Nephron progenitor cell (in vitro differentiated cells): ENCODE results near the gene PCBP3.

Source experiments
- DNase-seq: peaks from one replicate; pipeline ENCODE4 v3.0.0; 2021
- H3K27ac Mint-ChIP-seq: 2 replicates; pipeline ENCODE4 v1.8.0; 2021; ENCODE audit warnings: mild to moderate bottlenecking, moderate library complexity, mixed read lengths
- H3K27me3 Mint-ChIP-seq: 2 replicates; pipeline ENCODE4 v1.8.0; 2021; ENCODE audit warnings: mild to moderate bottlenecking, low read depth, mixed read lengths; ENCODE audit not compliant: poor library complexity
- H3K36me3 Mint-ChIP-seq: 2 replicates; pipeline ENCODE4 v1.8.0; 2021; ENCODE audit warnings: low read depth, mixed read lengths
- H3K4me1 Mint-ChIP-seq: 2 replicates; pipeline ENCODE4 v1.8.0; 2021; ENCODE audit warnings: mixed read lengths
- H3K4me3 Mint-ChIP-seq: 2 replicates; pipeline ENCODE4 v1.8.0; 2021; ENCODE audit warnings: mild to moderate bottlenecking, moderate library complexity, mixed read lengths
- H3K9me3 Mint-ChIP-seq: 2 replicates; pipeline ENCODE4 v1.8.0; 2021; ENCODE audit warnings: mild to moderate bottlenecking, moderate library complexity, mixed read lengths
- TF ChIP-seq, protein P1 (sequence below): fragments of 200-600 bp; sonication (generic); IDR thresholded peaks from 2 replicates; pipeline ENCODE4 v1.5.0; 2021; ENCODE audit warnings: antibody characterized with exemption

Gene PCBP3

DNA sequence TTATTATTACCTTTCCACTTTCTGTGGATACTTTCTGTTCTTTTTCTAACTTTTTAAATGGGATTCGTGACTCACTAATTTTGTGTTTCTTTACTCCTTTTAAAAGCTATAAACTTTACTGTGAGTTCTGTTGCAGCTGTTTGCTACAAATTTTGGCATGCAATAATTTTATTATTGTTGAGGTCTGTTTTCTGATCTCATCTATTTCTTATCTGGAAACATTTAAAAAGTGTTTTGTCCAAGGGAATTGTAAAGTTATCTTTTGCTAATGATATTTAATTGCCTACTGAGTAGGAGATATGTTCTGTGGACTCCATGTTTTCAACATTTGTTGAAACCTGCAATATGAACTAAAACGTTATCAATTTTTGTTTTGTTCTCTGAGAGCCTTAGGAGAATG is 199.9 kb downstream of the PCBP3 start:
- DNase-seq = no peak
- peaks cover 8% of the 10 kb centered on the region for H3K27me3 Mint-ChIP-seq
- no peak overlapping the region for H3K4me3 Mint-ChIP-seq
- TF ChIP-seq, protein P1, sequence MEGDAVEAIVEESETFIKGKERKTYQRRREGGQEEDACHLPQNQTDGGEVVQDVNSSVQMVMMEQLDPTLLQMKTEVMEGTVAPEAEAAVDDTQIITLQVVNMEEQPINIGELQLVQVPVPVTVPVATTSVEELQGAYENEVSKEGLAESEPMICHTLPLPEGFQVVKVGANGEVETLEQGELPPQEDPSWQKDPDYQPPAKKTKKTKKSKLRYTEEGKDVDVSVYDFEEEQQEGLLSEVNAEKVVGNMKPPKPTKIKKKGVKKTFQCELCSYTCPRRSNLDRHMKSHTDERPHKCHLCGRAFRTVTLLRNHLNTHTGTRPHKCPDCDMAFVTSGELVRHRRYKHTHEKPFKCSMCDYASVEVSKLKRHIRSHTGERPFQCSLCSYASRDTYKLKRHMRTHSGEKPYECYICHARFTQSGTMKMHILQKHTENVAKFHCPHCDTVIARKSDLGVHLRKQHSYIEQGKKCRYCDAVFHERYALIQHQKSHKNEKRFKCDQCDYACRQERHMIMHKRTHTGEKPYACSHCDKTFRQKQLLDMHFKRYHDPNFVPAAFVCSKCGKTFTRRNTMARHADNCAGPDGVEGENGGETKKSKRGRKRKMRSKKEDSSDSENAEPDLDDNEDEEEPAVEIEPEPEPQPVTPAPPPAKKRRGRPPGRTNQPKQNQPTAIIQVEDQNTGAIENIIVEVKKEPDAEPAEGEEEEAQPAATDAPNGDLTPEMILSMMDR = no peak
- H3K4me1 Mint-ChIP-seq = peaks cover 28% of the 10 kb centered on the region
- H3K27ac Mint-ChIP-seq = no peak overlapping the region
- peaks cover 13% of the 10 kb centered on the region for H3K36me3 Mint-ChIP-seq
- H3K9me3 Mint-ChIP-seq = peaks cover 27% of the 10 kb centered on the region

DNA sequence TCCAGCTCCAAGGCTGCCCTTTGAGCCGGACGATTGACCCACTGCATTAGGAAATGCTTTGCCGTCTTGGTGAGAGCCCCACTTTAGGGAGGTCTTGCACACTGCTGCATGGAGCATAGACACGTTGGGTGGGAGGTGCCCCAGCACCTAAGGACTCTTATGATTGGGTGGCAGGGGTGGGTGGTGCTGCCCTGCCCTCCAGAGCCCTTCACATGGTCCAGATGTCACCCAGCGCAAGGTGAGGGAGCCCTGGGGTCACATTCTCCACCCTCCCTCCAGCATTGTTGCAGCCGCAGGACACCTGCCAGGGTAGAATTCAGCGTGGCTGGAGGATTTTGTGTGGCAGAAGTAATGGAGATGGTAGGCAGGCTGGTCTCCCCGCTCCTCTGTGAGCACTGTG is 200.7 kb downstream of the PCBP3 start:
- TF ChIP-seq, protein P1 = no peak
- H3K27ac Mint-ChIP-seq = no peak overlapping the region
- no peak overlapping the region for H3K4me3 Mint-ChIP-seq
- peaks cover 13% of the 10 kb centered on the region for H3K36me3 Mint-ChIP-seq
- peaks cover 28% of the 10 kb centered on the region for H3K4me1 Mint-ChIP-seq
- no peak for DNase-seq
- peaks cover 9% of the 10 kb centered on the region for H3K27me3 Mint-ChIP-seq
- peaks cover 27% of the 10 kb centered on the region for H3K9me3 Mint-ChIP-seq

DNA sequence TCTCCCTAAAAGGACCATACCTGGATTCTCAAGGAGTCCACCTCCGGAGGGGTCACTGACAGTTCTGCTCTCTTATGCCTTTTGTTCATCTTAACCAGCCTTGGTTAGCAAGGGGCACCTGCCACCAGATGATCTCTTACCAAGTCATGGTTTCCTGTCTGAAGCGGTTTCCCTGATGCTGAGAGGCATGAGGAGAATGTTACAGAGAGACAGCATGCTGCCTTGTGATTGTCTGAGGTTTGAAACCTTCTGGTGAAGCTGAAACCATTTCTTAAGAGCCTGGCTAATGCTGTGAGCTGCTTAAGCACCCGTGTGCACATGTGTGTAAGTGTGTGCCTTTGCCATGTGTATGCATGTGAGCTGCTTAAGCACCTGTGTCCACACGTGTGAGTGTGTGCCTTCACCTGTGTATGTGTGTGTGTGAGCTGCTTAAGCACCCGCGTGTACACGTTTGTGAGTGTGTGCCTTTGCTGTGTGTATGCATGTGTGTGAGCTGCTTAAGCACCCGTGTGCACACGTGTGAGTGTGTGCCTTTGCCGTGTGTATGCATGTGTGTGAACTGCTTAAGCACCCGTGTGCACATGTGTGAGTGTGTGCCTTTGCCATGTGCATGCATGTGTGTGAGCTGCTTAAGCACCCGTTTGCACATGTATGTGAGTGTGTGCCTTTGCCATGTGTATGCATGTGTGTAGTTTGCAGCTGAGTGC is 201.7 kb downstream of the PCBP3 start:
- H3K27me3 Mint-ChIP-seq = peaks cover 12% of the 10 kb centered on the region

GRCh38 chr21:45845770-45846090 is 202.2 kb downstream of the PCBP3 start:
- TF ChIP-seq, protein P1 = no peak
- no peak for DNase-seq
- Mint-ChIP-seq H3K4me1 (peaks cover 28% of the 10 kb centered on the region), H3K27me3 (peaks cover 12% of the 10 kb centered on the region), H3K36me3 (peaks cover 13% of the 10 kb centered on the region), H3K27ac (no peak overlapping the region), H3K9me3 (peaks cover 20% of the 10 kb centered on the region), H3K4me3 (no peak overlapping the region)

More for the DNA sequence above, 201.7 kb downstream of the PCBP3 start:
- Mint-ChIP-seq H3K4me1 (peaks cover 28% of the 10 kb centered on the region), H3K36me3 (peaks cover 13% of the 10 kb centered on the region), H3K4me3 (no peak overlapping the region), H3K9me3 (peaks cover 23% of the 10 kb centered on the region), H3K27ac (no peak overlapping the region)
- TF ChIP-seq, protein P1 = no peak
- DNase-seq = no peak

DNA sequence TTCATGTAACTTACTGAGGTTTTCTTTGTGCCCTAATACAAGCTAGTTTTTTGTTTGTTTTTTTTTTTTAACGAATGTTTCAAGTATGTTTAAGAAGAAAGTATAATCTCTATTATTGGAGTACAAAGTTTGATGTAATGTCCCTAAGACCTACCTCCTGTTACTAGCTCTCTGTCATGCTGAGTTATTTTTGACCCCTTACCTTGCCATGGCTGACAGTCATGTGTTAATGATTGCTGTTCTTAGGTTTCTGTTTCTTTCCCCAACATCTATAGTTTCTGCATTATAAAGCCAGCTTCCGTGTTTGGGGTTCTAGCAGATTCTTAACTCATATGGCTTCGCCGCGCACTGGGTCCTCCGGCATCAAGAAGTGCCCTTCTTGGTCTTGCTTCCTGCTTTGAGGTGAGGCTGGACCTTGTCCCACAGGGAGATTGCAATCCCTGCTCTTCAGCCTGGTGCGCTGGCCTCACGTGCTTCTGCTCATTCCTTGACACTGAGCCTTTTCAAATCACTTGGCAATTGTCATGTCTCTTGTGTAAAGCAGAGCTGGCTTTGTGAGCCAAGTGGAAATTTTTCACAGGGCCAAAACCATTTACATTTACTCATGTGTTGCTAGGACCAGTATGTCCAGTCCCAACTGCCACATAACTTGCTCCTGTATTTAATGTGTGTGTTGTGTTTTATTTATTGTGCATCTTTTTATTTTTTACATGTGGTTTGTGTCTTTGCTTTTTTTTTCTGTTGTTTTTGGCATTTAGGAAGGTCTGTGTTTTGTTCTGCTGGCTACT is 203.0 kb downstream of the PCBP3 start:
- DNase-seq = no peak
- peaks cover 28% of the 10 kb centered on the region for H3K4me1 Mint-ChIP-seq
- H3K4me3 Mint-ChIP-seq = no peak overlapping the region
- TF ChIP-seq, protein P1 = no peak
- peaks cover 11% of the 10 kb centered on the region for H3K9me3 Mint-ChIP-seq
- peak overlapping the region; percentile 47 for H3K27ac Mint-ChIP-seq
- peaks cover 12% of the 10 kb centered on the region for H3K27me3 Mint-ChIP-seq
- H3K36me3 Mint-ChIP-seq = peaks cover 6% of the 10 kb centered on the region
